ENCODE results near the gene KRT14.

- TF ChIP-seq CTCF (IDR thresholded peaks at IDR 0.05) (no peak), EZH2phosphoT487 (IDR thresholded peaks at IDR 0.05) (no peak)
Observed at GRCh38 chr17:41544935-41545334, 41.8 kb downstream of the KRT14 start.

All from neural progenitor cell (in vitro differentiated cells).